SK-N-MC (cell line): ENCODE results near the gene CA10.

Source experiments
- DNase-seq: peaks from one replicate; pipeline ENCODE4 v3.0.0-alpha.2; 2011; ENCODE audit warnings: low read depth, low spot score
- H3K27ac ChIP-seq: fragments of 200-600 bp; sonication (generic); 2 replicates; pipeline ENCODE4 v1.5.1; 2016; ENCODE audit warnings: mixed run types
- H3K36me3 ChIP-seq: fragments of 200-600 bp; sonication (generic); 2 replicates; pipeline ENCODE4 v1.6.1; 2017; ENCODE audit warnings: antibody characterized with exemption, low read length, mixed read lengths; ENCODE audit not compliant: insufficient read depth
- H3K4me3 ChIP-seq: fragments of 200-600 bp; sonication (generic); 2 replicates; pipeline ENCODE4 v1.5.1; 2016
- H3K9ac ChIP-seq: fragments of 200-600 bp; sonication (generic); 2 replicates; pipeline ENCODE4 v1.8.0; 2017; ENCODE audit warnings: mixed run types, mixed read lengths; ENCODE audit not compliant: insufficient read length
- H3K9me3 ChIP-seq: fragments of 200-600 bp; sonication (generic); 2 replicates; pipeline ENCODE4 v1.6.1; 2017; ENCODE audit warnings: low read depth, mild to moderate bottlenecking, antibody characterized with exemption, low read length, moderate library complexity, mixed read lengths
- EZH2 ChIP-seq: fragments of 200-600 bp; sonication (generic); IDR thresholded peaks from one replicate; pipeline ENCODE4 v1.6.1; 2017; ENCODE audit warnings: antibody characterized with exemption
- FOXP2 ChIP-seq: optimal IDR thresholded peaks from 2 replicates; pipeline ENCODE3; 2011; ENCODE audit warnings: mild to moderate bottlenecking, moderate library complexity; ENCODE audit not compliant: insufficient read depth; ENCODE audit errors: extremely low read length, control extremely low read depth
- POLR2AphosphoS5 ChIP-seq: IDR thresholded peaks from 2 replicates; pipeline ENCODE4 v1.6.1; 2012; ENCODE audit warnings: mild to moderate bottlenecking, low read depth, low read length, borderline replicate concordance

The CA10 gene

DNA sequence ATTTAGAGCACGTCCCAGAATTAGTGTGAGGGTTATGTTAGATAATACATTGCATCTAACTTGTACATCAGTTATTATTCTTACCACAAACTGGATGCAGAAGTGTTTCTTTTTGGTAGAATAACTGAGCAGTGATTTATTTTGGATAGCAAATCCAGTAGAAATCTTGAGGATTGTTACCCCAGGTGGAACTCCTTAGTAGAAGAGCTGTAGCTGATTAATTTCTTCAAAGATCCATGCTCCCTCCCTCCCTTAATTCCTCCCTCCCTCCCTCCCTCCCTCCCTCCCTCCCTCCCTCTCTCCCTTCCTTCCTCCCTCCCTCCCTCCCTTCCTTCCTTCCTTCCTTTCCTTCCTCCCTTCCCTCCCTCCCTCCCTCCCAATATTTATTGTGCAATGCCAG, 337.7 kb downstream of the CA10 start:
- Histone ChIP-seq H3K36me3 (no peaks in the 10 kb centered on the region), H3K27ac (no peak overlapping the region), H3K9me3 (no peaks in the 10 kb centered on the region), H3K4me3 (no peak overlapping the region), H3K9ac (no peak overlapping the region)
- no peak for DNase-seq
- TF ChIP-seq POLR2AphosphoS5 (no peak), EZH2 (no peak), FOXP2 (no peak)

DNA sequence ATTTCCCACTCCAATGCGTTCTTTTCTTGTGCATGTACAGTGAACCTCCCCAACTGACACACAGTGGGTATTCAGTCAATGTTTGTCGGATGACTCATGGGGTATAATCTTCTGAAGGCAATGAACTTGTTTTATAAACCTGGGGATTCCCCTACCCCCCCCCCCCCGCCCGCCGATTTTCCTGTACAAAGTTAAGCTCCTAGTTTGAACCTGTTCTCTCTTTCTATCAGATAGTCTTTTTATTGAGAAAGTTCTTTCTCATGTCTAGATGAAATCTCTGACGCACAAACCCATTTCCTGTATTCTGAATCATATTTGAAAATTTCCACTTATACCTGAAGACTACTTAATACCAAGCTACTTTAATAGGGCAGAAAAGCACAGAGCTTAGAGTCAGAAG, 338.3 kb downstream of the CA10 start:
- Histone ChIP-seq H3K36me3 (no peaks in the 10 kb centered on the region), H3K4me3 (no peak overlapping the region), H3K9me3 (no peaks in the 10 kb centered on the region), H3K27ac (no peak overlapping the region), H3K9ac (no peak overlapping the region)
- TF ChIP-seq EZH2 (no peak), FOXP2 (no peak), POLR2AphosphoS5 (no peak)
- DNase-seq: no peak

DNA sequence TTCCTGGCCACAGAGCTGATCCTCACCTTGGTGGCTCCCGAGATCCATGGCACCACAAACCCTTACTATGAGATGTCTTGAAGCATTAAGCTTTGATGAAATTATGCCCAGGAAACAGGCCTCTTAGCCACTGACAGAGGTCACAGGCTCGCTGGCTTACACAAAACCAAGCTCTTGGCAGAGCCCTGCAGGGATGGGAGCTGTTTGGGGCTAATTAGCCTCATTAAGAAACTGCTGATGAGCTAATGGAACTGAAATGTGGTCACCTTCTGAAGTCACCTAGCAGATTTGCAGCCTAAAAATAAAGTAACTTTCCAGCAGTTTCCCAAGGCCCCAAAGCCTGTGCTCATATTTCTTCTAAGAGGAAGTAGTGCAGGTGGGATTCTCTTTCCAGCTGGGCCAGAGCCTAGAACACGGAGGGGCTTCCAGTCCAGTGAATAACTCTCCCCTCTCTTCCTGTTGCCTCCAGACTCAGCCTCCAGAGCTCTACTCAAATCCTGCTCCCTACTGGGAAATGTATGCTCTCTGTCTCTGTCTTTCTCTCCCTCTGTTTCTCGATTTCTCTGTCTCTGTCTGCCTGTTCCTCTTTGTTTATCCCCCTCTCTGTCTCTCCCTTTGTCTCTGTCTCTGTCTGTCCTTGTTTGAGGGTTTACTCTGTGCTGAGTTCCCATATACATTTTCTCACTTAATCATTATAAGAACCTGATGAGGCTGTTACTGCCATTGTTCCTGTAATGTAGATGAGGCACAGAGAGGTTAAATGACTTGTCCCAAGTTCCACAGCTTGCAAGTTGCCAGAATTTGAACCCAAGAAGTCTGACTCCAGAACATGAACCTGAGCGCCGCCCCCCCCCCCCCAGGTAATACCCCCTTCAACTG, 338.9 kb downstream of the CA10 start:
- no peaks in the 10 kb centered on the region for H3K36me3 ChIP-seq
- H3K9ac ChIP-seq: no peak overlapping the region
- TF ChIP-seq EZH2 (no peak), POLR2AphosphoS5 (no peak), FOXP2 (no peak)
- H3K4me3 ChIP-seq: no peak overlapping the region
- no peak overlapping the region for H3K27ac ChIP-seq
- no peak for DNase-seq
- no peaks in the 10 kb centered on the region for H3K9me3 ChIP-seq

DNA sequence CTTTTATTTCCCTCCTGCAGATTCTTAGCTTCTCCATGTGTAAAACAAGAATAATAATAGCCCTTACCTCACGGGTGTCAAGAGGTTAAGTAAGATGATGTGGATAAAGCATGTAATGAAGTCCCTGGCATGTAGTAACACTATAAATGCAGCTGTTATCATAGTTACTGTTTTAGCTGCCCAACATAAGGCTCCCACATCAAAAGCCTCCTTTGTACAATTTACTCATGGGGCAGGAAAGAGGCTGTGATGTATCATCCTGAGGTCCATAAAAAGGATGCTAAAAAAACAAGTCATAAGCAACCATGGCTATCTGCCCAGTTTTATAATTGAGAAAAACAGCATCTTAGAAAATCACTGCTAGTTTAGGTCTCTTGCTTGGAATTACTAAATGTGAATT, 339.7 kb downstream of the CA10 start:
- Histone ChIP-seq H3K9me3 (no peaks in the 10 kb centered on the region), H3K36me3 (no peaks in the 10 kb centered on the region), H3K27ac (no peak overlapping the region), H3K4me3 (no peak overlapping the region), H3K9ac (no peak overlapping the region)
- TF ChIP-seq FOXP2: no peak
- no peak for TF ChIP-seq EZH2
- TF ChIP-seq POLR2AphosphoS5: no peak
- no peak for DNase-seq

DNA sequence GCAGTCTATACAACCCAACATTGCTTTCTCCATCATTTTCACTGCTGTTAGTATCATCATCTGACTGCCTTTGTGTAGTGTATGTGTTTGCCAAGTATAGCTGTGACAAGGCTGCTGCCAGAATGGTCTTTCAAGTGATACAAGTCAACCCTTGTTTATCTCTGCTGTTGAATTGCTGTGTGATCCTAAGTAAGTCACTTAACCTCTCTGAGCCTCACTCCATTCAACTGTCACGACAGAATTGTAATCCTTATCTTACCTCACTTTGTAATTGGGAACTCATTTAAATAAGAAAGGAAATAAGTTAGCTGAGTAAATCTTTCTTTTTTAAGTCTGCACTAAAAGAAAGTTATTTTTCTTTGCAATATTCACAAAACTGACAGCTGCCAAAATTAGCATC, 340.6 kb downstream of the CA10 start:
- no peaks in the 10 kb centered on the region for H3K9me3 ChIP-seq
- H3K4me3 ChIP-seq: no peak overlapping the region
- no peak overlapping the region for H3K9ac ChIP-seq
- no peak for TF ChIP-seq FOXP2
- no peak for TF ChIP-seq EZH2
- no peak for TF ChIP-seq POLR2AphosphoS5
- no peaks in the 10 kb centered on the region for H3K36me3 ChIP-seq
- no peak overlapping the region for H3K27ac ChIP-seq
- DNase-seq: no peak

DNA sequence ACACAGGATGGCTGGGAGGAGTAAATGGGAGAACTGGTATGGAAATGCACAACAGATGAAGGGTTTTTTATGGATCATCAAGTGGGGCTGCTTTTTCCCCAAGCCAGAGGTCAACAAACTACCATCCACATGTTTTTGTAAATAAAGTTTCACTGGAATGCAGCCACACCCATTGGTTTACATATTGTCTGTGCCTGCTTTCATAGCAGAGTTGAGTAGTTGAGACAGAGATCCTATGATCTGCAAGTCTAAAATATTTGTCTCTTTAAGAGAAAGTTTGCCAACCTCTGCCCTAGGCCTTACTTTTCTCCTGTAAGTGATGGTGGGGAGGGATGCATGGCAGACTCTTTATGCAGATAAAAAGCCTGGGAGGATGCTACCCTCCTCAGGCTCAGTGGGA, 341.4 kb downstream of the CA10 start:
- no peaks in the 10 kb centered on the region for H3K9me3 ChIP-seq
- no peaks in the 10 kb centered on the region for H3K36me3 ChIP-seq
- TF ChIP-seq FOXP2 (no peak), EZH2 (no peak), POLR2AphosphoS5 (no peak)
- H3K4me3 ChIP-seq: no peak overlapping the region
- H3K27ac ChIP-seq: no peak overlapping the region
- no peak for DNase-seq
- H3K9ac ChIP-seq: no peak overlapping the region

DNA sequence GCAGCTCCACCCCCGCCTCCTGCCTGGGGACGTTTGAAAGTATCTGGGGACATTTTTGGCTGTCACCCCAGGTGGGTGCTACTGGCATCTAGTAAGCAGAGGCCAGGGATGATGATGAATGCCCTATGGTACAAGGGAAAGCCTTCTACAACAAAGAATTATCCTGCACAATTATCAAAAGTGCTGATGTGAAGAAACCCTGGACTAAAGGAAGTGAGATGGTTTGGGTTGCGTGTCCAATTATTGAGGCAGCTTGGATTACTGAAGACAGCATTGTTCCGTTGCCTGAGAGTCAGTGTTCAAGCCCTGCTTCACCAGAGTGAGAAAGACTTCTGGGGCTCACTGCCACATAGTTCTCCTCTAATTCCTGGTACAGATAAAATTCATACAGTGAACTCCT, 343.4 kb downstream of the CA10 start:
- no peak for DNase-seq
- H3K36me3 ChIP-seq: no peaks in the 10 kb centered on the region
- no peaks in the 10 kb centered on the region for H3K9me3 ChIP-seq
- no peak overlapping the region for H3K9ac ChIP-seq
- TF ChIP-seq POLR2AphosphoS5 (no peak), EZH2 (no peak), FOXP2 (no peak)
- no peak overlapping the region for H3K4me3 ChIP-seq
- no peak overlapping the region for H3K27ac ChIP-seq

DNA sequence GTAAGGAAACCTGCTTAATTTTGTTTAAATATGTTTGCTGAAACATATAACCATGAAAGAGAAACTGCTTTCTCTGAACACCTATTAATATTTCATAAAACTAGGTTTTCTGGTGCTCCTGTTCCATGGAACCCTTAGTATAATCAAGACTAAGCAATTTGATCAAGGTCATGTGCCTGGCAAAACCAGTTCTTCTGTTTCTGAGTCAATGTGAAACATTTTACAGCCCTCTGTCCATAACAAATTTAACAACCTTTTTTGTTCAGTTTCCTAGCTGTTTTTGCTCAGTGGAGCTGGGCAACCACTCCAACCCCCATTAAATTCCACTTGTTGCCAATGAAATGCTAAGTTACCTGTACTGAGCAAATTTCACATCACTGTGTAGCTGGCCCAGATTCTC, 344.0 kb downstream of the CA10 start:
- H3K36me3 ChIP-seq: no peaks in the 10 kb centered on the region
- H3K9me3 ChIP-seq: no peaks in the 10 kb centered on the region
- no peak overlapping the region for H3K4me3 ChIP-seq
- TF ChIP-seq FOXP2 (no peak), POLR2AphosphoS5 (no peak), EZH2 (no peak)
- no peak for DNase-seq
- H3K9ac ChIP-seq: no peak overlapping the region
- no peak overlapping the region for H3K27ac ChIP-seq
